Activated CD4-positive, alpha-beta T cell treated with anti-CD3 and anti-CD28 coated beads, Interleukin-2, amount 50 U/mL, for 24 hours (primary cell): ENCODE data around the gene MPP4.
A peak's percentile ranks its signal among the peaks of the same experiment; 100 is the strongest.
"Not testable (repeated sequence)": the region's sequence is repeated elsewhere in the genome, so short reads cannot be mapped to it uniquely, and the experiment has no call there.

Experiments used
- DNase-seq, 2 donors: peaks; one replicate each; pipeline ENCODE4 v3.0.0-alpha.2; 2020; ENCODE audit warnings: low read depth in 1 of 2, low spot score in 1 of 2

The MPP4 gene

GRCh38 chr2:201673546-201673945 lies 24.9 kb downstream of the MPP4 start:
- DNase-seq = no peak

- DNase-seq = not testable (repeated sequence)
Observed at GRCh38 chr2:201671205-201671604, 27.2 kb downstream of the MPP4 start.

- DNase-seq = no peak
Observed at GRCh38 chr2:201669865-201670264, 28.6 kb downstream of the MPP4 start.

- no peak for DNase-seq
Observed at GRCh38 chr2:201668402-201668910, 30.0 kb downstream of the MPP4 start.

- DNase-seq = no peak
Observed at GRCh38 chr2:201664334-201664733, 34.1 kb downstream of the MPP4 start.

GRCh38 chr2:201661366-201661765 lies 37.1 kb downstream of the MPP4 start:
- DNase-seq = no peak

- no peak for DNase-seq
Observed at GRCh38 chr2:201660293-201660895, 38.0 kb downstream of the MPP4 start.

GRCh38 chr2:201656740-201657139 lies 41.7 kb downstream of the MPP4 start:
- no peak for DNase-seq

GRCh38 chr2:201656102-201656501 lies 42.3 kb downstream of the MPP4 start:
- DNase-seq = no peak

- DNase-seq = no peak
Observed at GRCh38 chr2:201654616-201655384, 43.6 kb downstream of the MPP4 start.

GRCh38 chr2:201653221-201653620 lies 45.2 kb downstream of the MPP4 start:
- no peak for DNase-seq

GRCh38 chr2:201649442-201649841 lies 49.0 kb downstream of the MPP4 start:
- no peak for DNase-seq

- no peak for DNase-seq
Observed at GRCh38 chr2:201647431-201647830, 51.0 kb downstream of the MPP4 start.

- no peak for DNase-seq
Observed at GRCh38 chr2:201644001-201644400, 54.4 kb downstream of the MPP4 start.

- DNase-seq = peak in 1 of 2 donors; percentile 24
Observed at GRCh38 chr2:201643216-201643890, 55.1 kb downstream of the MPP4 start, which contains the start of gene TMEM237. TMEM237 (minus strand) TSS chr2:201643503; CDS start chr2:201643400, 103 bp downstream.

GRCh38 chr2:201642579-201643215 lies 55.7 kb downstream of the MPP4 start:
- peak; percentile 75 to 79 for DNase-seq

- DNase-seq = no peak
Observed at GRCh38 chr2:201642086-201642578, 56.3 kb downstream of the MPP4 start.

GRCh38 chr2:201639205-201639604 lies 59.2 kb downstream of the MPP4 start:
- DNase-seq = no peak

GRCh38 chr2:201638326-201638725 lies 60.1 kb downstream of the MPP4 start:
- no peak for DNase-seq

- no peak for DNase-seq
Observed at GRCh38 chr2:201633661-201634249, 64.7 kb downstream of the MPP4 start.

- DNase-seq = no peak
Observed at GRCh38 chr2:201631041-201631440, 67.4 kb downstream of the MPP4 start.
